ENCODE results near the gene EVI5L. TPM values are rescaled to one million over a fixed set of nuclear protein-coding genes. Genes with fewer than 3 reads are reported as not detected.
A peak's percentile ranks its signal among the peaks of the same experiment; 100 is the strongest.

The EVI5L gene
- total and polyA plus RNA-seq, 4 experiments from 2014 or later, result 1.1 to 14.1 (median 7.4) TPM

GRCh38 chr19:7868671-7869452 lies 38.8 kb downstream of the EVI5L start:
- peak overlapping the region; percentile 61 for H3K27ac ChIP-seq (ENCODE audit: low read depth, low read length)
- ChIA-PET CTCF (ENCODE audit: partially characterized antibody) (interaction anchor here (0.8 to 2.2 kb wide), 21 partner anchors 9 to 419 kb away, joined by 3 to 33 read pairs (median 6); partner anchors contain the start of genes MAP2K7, PET100, SNAPC2 and TIMM44), POLR2A (ENCODE audit: partially characterized antibody) (interaction anchor here (0.6 to 2.2 kb wide), 18 partner anchors 8 to 800 kb away, joined by 3 to 29 read pairs (median 4); partner anchors contain the start of genes ARHGEF18, MAP2K7, SNAPC2 and TIMM44)
- H3K4me1 ChIP-seq (ENCODE audit: insufficient read depth, low read length), result peaks cover 43% of the 10 kb centered on the region
- H3K4me1 Mint-ChIP-seq, result peaks cover 21 to 48% (median 36%) of the 10 kb centered on the region in 4 donors
- DNase-seq, result peak; percentile 85 to 95 (median 92)
- H3K36me3 ChIP-seq (ENCODE audit: insufficient read depth, low read length), result no peaks in the 10 kb centered on the region
- H3K9me3 ChIP-seq (ENCODE audit: control insufficient read depth in 1 of 2, low read length in 2 of 2), result no peaks in the 10 kb centered on the region
- H3K27me3 Mint-ChIP-seq, result peaks cover 5 to 17% of the 10 kb centered on the region in 2 donors
- peak overlapping the region; percentile 73 to 88 (median 80) for H3K4me3 Mint-ChIP-seq
- no peaks in the 10 kb centered on the region for H3K9me3 Mint-ChIP-seq
- no peaks in the 10 kb centered on the region for H3K36me3 Mint-ChIP-seq
- peak overlapping the region; percentile 83 to 96 (median 91) for H3K27ac Mint-ChIP-seq
- intact Hi-C loops (cut with micrococcal nuclease), result loop anchor here (1.0 kb wide), 3 partner anchors 34 to 51 kb away; partner anchors contain the start of genes MAP2K7 and SNAPC2
- H3K27me3 ChIP-seq (ENCODE audit: insufficient read depth, low read length), result no peaks in the 10 kb centered on the region
- peak overlapping the region; percentile 28 to 75 for H3K4me3 ChIP-seq (ENCODE audit: low read length in 2 of 2)

DNA sequence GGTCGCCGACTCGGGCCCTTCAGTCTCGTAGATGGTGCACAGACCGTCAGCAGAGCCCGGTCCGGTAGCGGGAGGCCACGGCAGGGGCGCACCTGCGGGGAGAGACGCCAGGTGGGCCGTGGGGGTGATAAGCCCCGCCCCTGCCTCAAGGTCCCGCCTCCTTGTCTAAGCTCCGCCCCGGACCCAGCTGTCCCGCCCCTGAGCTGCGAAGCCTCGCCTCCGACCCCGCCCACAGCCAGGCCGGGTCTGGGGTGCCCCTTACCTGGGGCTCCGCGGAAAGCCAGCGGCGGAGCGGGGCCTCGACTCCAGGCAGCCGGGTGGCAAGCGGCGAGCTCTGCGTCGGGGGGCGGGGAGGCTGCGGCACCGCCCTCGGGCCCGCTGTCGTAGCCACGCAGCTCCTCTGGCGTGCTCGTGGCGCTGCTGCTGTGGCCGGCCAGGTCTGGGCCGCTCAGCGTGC lies 39.5 kb downstream of the EVI5L start:
- peaks cover 5 to 17% of the 10 kb centered on the region in 2 donors for H3K27me3 Mint-ChIP-seq
- intact Hi-C loops (cut with micrococcal nuclease), result loop anchor here (1.0 kb wide), 3 partner anchors 34 to 51 kb away; partner anchors contain the start of genes MAP2K7 and SNAPC2
- ChIA-PET CTCF (ENCODE audit: partially characterized antibody) (interaction anchor here (0.6 to 2.2 kb wide), 22 partner anchors 8 to 420 kb away, joined by 3 to 33 read pairs (median 6); partner anchors contain the start of genes MAP2K7, PET100, SNAPC2 and TIMM44), POLR2A (ENCODE audit: partially characterized antibody) (interaction anchor here (0.8 to 2.2 kb wide), 16 partner anchors 9 to 800 kb away, joined by 3 to 29 read pairs (median 4); partner anchors contain the start of genes MAP2K7, SNAPC2, TIMM44 and TRAPPC5)
- Histone ChIP-seq H3K4me1 (ENCODE audit: insufficient read depth, low read length) (peaks cover 45% of the 10 kb centered on the region), H3K36me3 (ENCODE audit: insufficient read depth, low read length) (no peaks in the 10 kb centered on the region), H3K9me3 (ENCODE audit: control insufficient read depth in 1 of 2, low read length in 2 of 2) (no peaks in the 10 kb centered on the region), H3K4me3 (ENCODE audit: low read length in 2 of 2) (peak overlapping the region in 1 of 2 donors; percentile 44), H3K27me3 (ENCODE audit: insufficient read depth, low read length) (no peaks in the 10 kb centered on the region), H3K27ac (ENCODE audit: low read depth, low read length) (peak overlapping the region; percentile 61)
- peak; percentile 82 to 96 (median 89) for DNase-seq
- H3K4me1 Mint-ChIP-seq, result peaks cover 21 to 48% (median 34%) of the 10 kb centered on the region in 4 donors
- H3K27ac Mint-ChIP-seq, result peak overlapping the region in 6 of 7 donors; percentile 35 to 91 (median 64)
- H3K9me3 Mint-ChIP-seq, result no peaks in the 10 kb centered on the region
- H3K4me3 Mint-ChIP-seq, result peak overlapping the region; percentile 62 to 87 (median 66)
- H3K36me3 Mint-ChIP-seq, result no peaks in the 10 kb centered on the region

DNA sequence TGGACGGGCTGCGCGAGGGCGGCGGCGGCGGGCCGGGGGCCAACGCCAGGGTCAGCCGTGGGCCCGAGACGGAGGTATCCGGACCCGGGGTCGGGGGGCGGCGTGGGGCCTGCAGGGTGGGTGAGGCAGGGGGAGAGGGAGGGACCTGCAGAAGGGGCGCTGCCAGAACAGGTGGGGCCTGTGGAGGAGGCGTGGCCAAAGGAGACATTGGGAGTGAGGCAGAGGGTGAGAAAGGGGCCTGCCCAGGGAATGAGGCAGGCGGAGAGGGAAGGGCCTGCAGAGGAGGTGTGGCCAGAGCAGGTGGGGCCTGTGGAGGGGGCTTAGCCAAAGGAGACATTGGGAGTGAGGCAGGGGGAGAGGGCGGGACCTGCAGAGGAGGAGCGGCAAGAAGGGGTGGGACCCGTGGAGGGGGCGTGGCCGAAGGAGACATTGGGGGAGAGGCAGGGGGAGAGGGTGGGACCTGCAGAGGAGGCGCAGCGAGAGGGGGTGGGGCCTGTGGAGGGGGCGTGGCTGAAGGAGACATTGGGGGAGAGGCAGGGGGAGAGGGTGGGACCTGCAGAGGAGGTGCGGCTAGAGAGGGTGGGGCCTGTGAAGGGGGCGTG lies 40.0 kb downstream of the EVI5L start:
- Mint-ChIP-seq H3K27ac (peak overlapping the region in 5 of 7 donors; percentile 35 to 92 (median 48)), H3K4me1 (peaks cover 19 to 50% (median 30%) of the 10 kb centered on the region in 4 donors), H3K4me3 (peak overlapping the region; percentile 70 to 80 (median 76)), H3K9me3 (no peaks in the 10 kb centered on the region), H3K36me3 (no peaks in the 10 kb centered on the region), H3K27me3 (peaks cover 5 to 17% of the 10 kb centered on the region in 2 donors)
- H3K4me1 ChIP-seq (ENCODE audit: insufficient read depth, low read length), result peaks cover 45% of the 10 kb centered on the region
- peak in 4 of 5 donors; percentile 51 to 84 (median 72) for DNase-seq
- no peaks in the 10 kb centered on the region for H3K9me3 ChIP-seq (ENCODE audit: control insufficient read depth in 1 of 2, low read length in 2 of 2)
- H3K4me3 ChIP-seq (ENCODE audit: low read length in 2 of 2), result peak overlapping the region in 1 of 2 donors; percentile 44
- H3K36me3 ChIP-seq (ENCODE audit: insufficient read depth, low read length), result no peaks in the 10 kb centered on the region
- CTCF ChIA-PET (ENCODE audit: partially characterized antibody), result interaction anchor here (0.6 to 2.2 kb wide), 22 partner anchors 7 to 421 kb away, joined by 3 to 33 read pairs (median 6); partner anchors contain the start of genes MAP2K7, PET100, SNAPC2 and TIMM44
- no peak overlapping the region for H3K27ac ChIP-seq (ENCODE audit: low read depth, low read length)
- POLR2A ChIA-PET (ENCODE audit: partially characterized antibody), result interaction anchor here (0.8 to 2.2 kb wide), 16 partner anchors 10 to 801 kb away, joined by 3 to 29 read pairs (median 4); partner anchors contain the start of genes MAP2K7, SNAPC2, TIMM44 and TRAPPC5
- intact Hi-C loops (cut with micrococcal nuclease), result loop anchor here (1.0 kb wide), 3 partner anchors 33 to 50 kb away; partner anchors contain the start of genes MAP2K7 and SNAPC2
- peaks cover 4% of the 10 kb centered on the region for H3K27me3 ChIP-seq (ENCODE audit: insufficient read depth, low read length)

DNA sequence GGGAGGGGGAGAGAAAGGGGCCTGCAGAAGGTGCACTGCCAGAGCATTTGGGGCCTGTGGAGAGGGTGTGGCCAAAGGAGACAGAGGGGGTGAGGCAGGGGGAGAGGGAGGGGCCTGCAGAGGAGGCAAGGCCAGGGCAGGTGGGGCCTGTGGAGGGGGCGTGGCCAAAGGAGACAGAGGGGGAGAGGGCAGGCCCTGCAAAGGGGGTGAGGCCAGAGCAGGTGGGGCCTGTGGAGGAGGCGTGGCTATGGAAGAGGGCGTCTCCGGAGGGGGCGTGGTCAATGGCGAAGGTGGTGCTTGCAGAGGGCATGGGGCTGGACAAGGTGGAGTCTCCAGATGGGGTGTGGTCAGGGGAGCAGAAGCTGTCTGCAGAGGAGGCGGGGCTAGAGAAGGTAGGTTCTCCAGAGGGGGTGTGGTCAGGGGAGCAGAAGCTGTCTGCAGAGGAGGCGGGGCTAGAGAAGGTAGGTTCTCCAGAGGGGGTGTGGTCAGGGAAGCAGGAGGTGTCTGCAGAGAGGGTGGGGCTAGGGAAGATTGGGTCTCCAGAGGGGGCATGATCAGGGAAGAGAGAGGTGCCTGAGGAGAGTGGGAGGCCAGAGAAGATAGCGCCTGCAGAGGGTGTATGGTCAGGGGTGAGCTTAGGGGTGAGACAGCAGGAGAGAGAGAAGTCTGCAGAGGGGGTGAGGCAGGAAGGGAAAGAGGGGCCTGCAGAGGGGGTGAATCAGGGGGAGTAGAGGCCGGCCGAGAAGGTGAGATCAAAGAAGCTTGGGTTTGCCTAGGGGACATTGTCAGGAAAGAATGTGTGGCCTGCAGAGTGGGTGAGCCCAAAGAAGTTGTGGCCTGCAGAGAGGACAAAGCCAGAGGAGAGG lies 40.8 kb downstream of the EVI5L start:
- Histone ChIP-seq H3K27me3 (ENCODE audit: insufficient read depth, low read length) (peaks cover 4% of the 10 kb centered on the region), H3K4me1 (ENCODE audit: insufficient read depth, low read length) (peaks cover 39% of the 10 kb centered on the region), H3K9me3 (ENCODE audit: control insufficient read depth in 1 of 2, low read length in 2 of 2) (no peaks in the 10 kb centered on the region), H3K36me3 (ENCODE audit: insufficient read depth, low read length) (no peaks in the 10 kb centered on the region), H3K4me3 (ENCODE audit: low read length in 2 of 2) (no peak overlapping the region), H3K27ac (ENCODE audit: low read depth, low read length) (no peak overlapping the region)
- intact Hi-C loops (cut with micrococcal nuclease), result no loop called here
- peak overlapping the region in 5 of 7 donors; percentile 35 to 91 (median 85) for H3K27ac Mint-ChIP-seq
- CTCF ChIA-PET (ENCODE audit: partially characterized antibody), result interaction anchor here (0.5 to 1.0 kb wide), 3 partner anchors 9 to 448 kb away, joined by 3 read pairs; no protein-coding TSS in a partner anchor
- H3K36me3 Mint-ChIP-seq, result no peaks in the 10 kb centered on the region
- peaks cover 5 to 17% of the 10 kb centered on the region in 2 donors for H3K27me3 Mint-ChIP-seq
- H3K4me1 Mint-ChIP-seq, result peaks cover 14 to 47% (median 25%) of the 10 kb centered on the region in 4 donors
- DNase-seq, result peak in 4 of 5 donors; percentile 30 to 81 (median 58)
- H3K9me3 Mint-ChIP-seq, result no peaks in the 10 kb centered on the region
- POLR2A ChIA-PET (ENCODE audit: partially characterized antibody), result interaction anchor here (0.7 to 1.7 kb wide), 2 partner anchors 9 to 36 kb away, joined by 4 to 5 read pairs; no protein-coding TSS in a partner anchor
- peak overlapping the region; percentile 48 to 81 (median 73) for H3K4me3 Mint-ChIP-seq

GRCh38 chr19:7871437-7872305 lies 41.7 kb downstream of the EVI5L start:
- POLR2A ChIA-PET (ENCODE audit: partially characterized antibody), result interaction anchor here (0.7 to 1.7 kb wide), 2 partner anchors 10 to 48 kb away, joined by 3 to 4 read pairs; partner anchors contain the start of gene SNAPC2

More at GRCh38 chr19:7871437-7872305, 41.7 kb downstream of the EVI5L start:
- no peaks in the 10 kb centered on the region for H3K9me3 ChIP-seq (ENCODE audit: control insufficient read depth in 1 of 2, low read length in 2 of 2)
- intact Hi-C loops (cut with micrococcal nuclease), result loop anchor here (1.0 kb wide), 1 partner anchor 9 kb away; no protein-coding TSS in a partner anchor
- no peaks in the 10 kb centered on the region for H3K36me3 ChIP-seq (ENCODE audit: insufficient read depth, low read length)
- H3K4me3 Mint-ChIP-seq, result peak overlapping the region; percentile 46 to 81 (median 58)
- H3K27me3 Mint-ChIP-seq, result peaks cover 5 to 17% of the 10 kb centered on the region in 2 donors
- H3K9me3 Mint-ChIP-seq, result no peaks in the 10 kb centered on the region
- peaks cover 39% of the 10 kb centered on the region for H3K4me1 ChIP-seq (ENCODE audit: insufficient read depth, low read length)
- no peak overlapping the region for H3K27ac ChIP-seq (ENCODE audit: low read depth, low read length)
- CTCF ChIA-PET (ENCODE audit: partially characterized antibody), result interaction anchor here (1.0 kb wide), 2 partner anchors 10 to 19 kb away, joined by 3 read pairs; no protein-coding TSS in a partner anchor
- peak; percentile 73 to 95 (median 82) for DNase-seq
- H3K4me1 Mint-ChIP-seq, result peaks cover 14 to 47% (median 26%) of the 10 kb centered on the region in 4 donors
- H3K27ac Mint-ChIP-seq, result peak overlapping the region in 6 of 7 donors; percentile 57 to 89 (median 80)
- peaks cover 4% of the 10 kb centered on the region for H3K27me3 ChIP-seq (ENCODE audit: insufficient read depth, low read length)
- H3K4me3 ChIP-seq (ENCODE audit: low read length in 2 of 2), result no peak overlapping the region
- no peaks in the 10 kb centered on the region for H3K36me3 Mint-ChIP-seq
